ENCODE results near the gene MTARC2. TPM values are rescaled to one million over a fixed set of nuclear protein-coding genes. Genes with fewer than 3 reads are reported as not detected.
A peak's percentile ranks its signal among the peaks of the same experiment; 100 is the strongest.

Gene MTARC2
- total RNA-seq: 10 to 100 TPM; 11.4 to 22.7 (median 18.8) TPM
- polyA plus RNA-seq: 10 to 100 TPM in 1 of 3 donors, 1 to 10 TPM in 2; 4.8 to 11.9 (median 6.0) TPM

DNA sequence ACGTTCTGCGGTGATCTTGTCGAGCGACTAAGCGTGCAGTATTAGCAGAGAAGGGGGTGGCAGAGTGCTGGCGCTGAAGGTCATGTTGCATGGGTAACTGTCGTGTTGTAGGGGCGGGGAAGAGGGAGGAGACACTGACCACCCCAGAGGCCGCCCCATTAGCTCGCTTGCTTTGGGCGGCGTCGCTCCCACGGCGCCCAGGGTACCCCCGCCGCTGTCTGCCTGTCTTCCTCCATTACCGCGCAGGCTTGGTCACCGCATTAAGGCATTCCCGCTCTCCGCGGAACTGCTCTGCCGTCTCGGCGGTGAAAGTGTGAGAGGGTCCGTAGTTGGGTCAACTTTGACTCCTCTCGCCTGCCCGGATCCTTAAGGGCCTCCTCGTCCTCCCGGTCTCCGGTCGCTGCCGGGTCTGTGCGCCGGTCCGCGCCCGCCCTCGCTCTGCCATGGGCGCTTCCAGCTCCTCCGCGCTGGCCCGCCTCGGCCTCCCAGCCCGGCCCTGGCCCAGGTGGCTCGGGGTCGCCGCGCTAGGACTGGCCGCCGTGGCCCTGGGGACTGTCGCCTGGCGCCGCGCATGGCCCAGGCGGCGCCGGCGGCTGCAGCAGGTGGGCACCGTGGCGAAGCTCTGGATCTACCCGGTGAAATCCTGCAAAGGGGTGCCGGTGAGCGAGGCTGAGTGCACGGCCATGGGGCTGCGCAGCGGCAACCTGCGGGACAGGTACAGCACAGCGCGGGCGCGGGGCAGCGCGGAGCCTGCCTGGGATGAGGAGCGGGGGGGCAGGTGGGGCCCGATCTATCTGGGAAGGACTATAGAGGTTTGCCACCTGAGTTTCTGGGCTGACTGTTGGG is at the start of gene MTARC2:
Gene MTARC2 (plus strand): TSS at position 234 of the 846 bp plus-strand sequence. CDS start 210 bp downstream, at position 444.
- intact Hi-C loops (cut with DNase I): loop anchor here (10.0 kb wide), 1 partner anchor 224 kb away; the partner anchor contains the start of gene MARK1
- Histone ChIP-seq H3K9me3 (no peaks in the 10 kb centered on the region), H3K27me3 (no peaks in the 10 kb centered on the region), H3K36me3 (no peaks in the 10 kb centered on the region), H3K4me1 (peaks cover 0 to 40% (median 34%) of the 10 kb centered on the region in 4 donors), H3K4me3 (peak within 1 kb of the TSS; percentile 58 to 97 (median 82)), H3K27ac (peak within 1 kb of the TSS; percentile 78 to 92 (median 86))
- peak; percentile 92 for DNase-seq
- no peak for TF ChIP-seq EP300 (IDR thresholded peaks at IDR 0.05)
- TF ChIP-seq POLR2A (IDR thresholded peaks at IDR 0.05): peak; percentile 70 to 82
- peak; percentile 87 to 93 (median 92) for TF ChIP-seq POLR2AphosphoS5 (IDR thresholded peaks at IDR 0.05)
- TF ChIP-seq, protein P1, sequence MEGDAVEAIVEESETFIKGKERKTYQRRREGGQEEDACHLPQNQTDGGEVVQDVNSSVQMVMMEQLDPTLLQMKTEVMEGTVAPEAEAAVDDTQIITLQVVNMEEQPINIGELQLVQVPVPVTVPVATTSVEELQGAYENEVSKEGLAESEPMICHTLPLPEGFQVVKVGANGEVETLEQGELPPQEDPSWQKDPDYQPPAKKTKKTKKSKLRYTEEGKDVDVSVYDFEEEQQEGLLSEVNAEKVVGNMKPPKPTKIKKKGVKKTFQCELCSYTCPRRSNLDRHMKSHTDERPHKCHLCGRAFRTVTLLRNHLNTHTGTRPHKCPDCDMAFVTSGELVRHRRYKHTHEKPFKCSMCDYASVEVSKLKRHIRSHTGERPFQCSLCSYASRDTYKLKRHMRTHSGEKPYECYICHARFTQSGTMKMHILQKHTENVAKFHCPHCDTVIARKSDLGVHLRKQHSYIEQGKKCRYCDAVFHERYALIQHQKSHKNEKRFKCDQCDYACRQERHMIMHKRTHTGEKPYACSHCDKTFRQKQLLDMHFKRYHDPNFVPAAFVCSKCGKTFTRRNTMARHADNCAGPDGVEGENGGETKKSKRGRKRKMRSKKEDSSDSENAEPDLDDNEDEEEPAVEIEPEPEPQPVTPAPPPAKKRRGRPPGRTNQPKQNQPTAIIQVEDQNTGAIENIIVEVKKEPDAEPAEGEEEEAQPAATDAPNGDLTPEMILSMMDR (IDR thresholded peaks at IDR 0.05): no peak
- WGBS, 2 donors: 1 to 2% methylated on average over 77 of the region's 77 CpGs

DNA sequence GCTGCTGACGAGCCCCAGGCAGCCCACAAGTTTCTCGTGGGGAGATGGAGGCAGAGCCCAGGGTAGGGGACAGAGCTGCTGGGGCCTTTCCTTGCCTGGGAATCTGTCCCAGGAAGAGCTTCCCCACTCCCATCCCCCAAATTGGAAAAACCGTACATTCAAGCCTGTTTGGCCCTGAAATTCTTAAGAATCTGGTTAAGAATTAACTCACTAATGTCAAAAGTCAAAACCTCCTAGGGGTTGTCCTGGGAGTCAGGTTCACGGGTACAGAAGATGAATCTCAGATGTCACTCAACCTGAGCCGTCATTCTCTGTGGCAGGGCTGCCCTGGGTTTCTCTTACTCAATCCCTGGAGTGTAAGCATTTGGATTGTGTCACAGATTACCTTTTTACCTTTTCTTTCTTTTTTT is 49.5 kb upstream of the MTARC2 start:
- H3K27me3 ChIP-seq: no peaks in the 10 kb centered on the region
- intact Hi-C loops (cut with DNase I): no loop called here
- DNase-seq: no peak
- H3K9me3 ChIP-seq: no peaks in the 10 kb centered on the region
- no peak overlapping the region for H3K27ac ChIP-seq
- 81 to 84% methylated on average over 5 of the region's 5 CpGs for WGBS, 2 donors
- TF ChIP-seq, protein P1 (IDR thresholded peaks at IDR 0.05): no peak
- TF ChIP-seq EP300 (IDR thresholded peaks at IDR 0.05): no peak
- no peak for TF ChIP-seq POLR2A (IDR thresholded peaks at IDR 0.05)
- no peak for TF ChIP-seq POLR2AphosphoS5 (IDR thresholded peaks at IDR 0.05)
- H3K4me1 ChIP-seq: peaks cover 0 to 13% (median 5%) of the 10 kb centered on the region in 4 donors
- H3K4me3 ChIP-seq: no peak overlapping the region
- no peaks in the 10 kb centered on the region for H3K36me3 ChIP-seq

DNA sequence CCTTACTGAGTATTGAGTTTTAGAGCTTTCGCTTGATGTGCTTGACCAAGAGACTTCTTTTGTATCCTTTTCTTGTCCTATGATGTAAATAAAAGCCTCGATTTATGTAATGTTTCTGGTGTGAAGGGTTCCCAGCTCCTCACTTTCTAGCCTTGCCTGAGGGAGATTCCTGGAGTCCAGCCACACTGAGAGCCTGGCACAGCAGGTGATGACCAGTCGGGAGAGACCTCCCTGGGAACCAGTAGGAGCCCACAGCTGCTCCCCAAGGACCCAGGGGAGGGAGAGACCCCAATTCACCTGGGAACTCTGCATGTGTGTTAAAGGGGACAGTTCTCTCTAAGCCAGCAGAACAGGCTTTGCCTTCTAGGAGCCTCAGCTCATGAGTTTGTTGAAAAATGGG is 49.1 kb upstream of the MTARC2 start:
- WGBS, 2 donors: 88% methylated on average over 3 of the region's 3 CpGs
- TF ChIP-seq, protein P1 (IDR thresholded peaks at IDR 0.05): no peak
- TF ChIP-seq POLR2A (IDR thresholded peaks at IDR 0.05) (no peak), EP300 (IDR thresholded peaks at IDR 0.05) (no peak), POLR2AphosphoS5 (IDR thresholded peaks at IDR 0.05) (no peak)
- no peak for DNase-seq
- H3K36me3 ChIP-seq: no peaks in the 10 kb centered on the region
- no peak overlapping the region for H3K4me3 ChIP-seq
- H3K9me3 ChIP-seq: no peaks in the 10 kb centered on the region
- H3K27me3 ChIP-seq: no peaks in the 10 kb centered on the region
- H3K27ac ChIP-seq: no peak overlapping the region
- intact Hi-C loops (cut with DNase I): no loop called here
- peaks cover 0 to 13% (median 5%) of the 10 kb centered on the region in 4 donors for H3K4me1 ChIP-seq

DNA sequence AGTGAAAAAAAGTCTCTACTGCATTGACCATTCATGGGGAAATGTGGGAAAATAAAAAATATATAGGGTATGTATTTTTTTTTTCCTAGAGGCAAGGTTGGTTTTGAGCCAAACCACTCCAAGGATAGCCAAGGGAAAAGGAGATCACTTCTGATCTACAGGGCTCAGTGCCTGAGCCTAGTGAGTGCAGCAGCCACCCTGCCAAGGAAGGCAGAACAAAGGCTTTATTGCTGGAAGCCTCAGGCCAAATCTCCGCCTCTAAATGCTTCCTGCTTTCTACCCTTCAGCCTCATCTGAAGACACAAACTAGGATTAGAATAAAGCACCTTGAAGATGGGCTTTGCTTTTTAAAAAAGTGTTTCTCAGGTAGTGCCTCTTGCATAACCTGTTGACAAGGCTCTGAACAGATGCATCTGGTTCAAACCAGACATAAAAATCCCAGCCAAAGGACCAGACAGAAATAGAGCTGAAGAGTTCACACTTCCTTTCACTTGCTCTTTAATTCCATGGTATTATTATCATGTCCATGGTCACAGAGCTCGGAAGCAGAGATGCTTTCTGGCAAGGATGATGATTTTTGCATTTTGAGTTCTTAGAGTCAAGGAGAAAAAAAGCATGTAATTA is 47.5 kb upstream of the MTARC2 start:
- Histone ChIP-seq H3K27ac (no peak overlapping the region), H3K9me3 (no peaks in the 10 kb centered on the region), H3K4me1 (peaks cover 0 to 13% (median 5%) of the 10 kb centered on the region in 4 donors), H3K27me3 (no peaks in the 10 kb centered on the region), H3K4me3 (no peak overlapping the region), H3K36me3 (no peaks in the 10 kb centered on the region)
- TF ChIP-seq POLR2AphosphoS5 (IDR thresholded peaks at IDR 0.05) (no peak), EP300 (IDR thresholded peaks at IDR 0.05) (no peak), POLR2A (IDR thresholded peaks at IDR 0.05) (no peak)
- 13 to 52% methylated on average over 2 of the region's 2 CpGs for WGBS, 2 donors
- intact Hi-C loops (cut with DNase I): no loop called here
- no peak for DNase-seq

DNA sequence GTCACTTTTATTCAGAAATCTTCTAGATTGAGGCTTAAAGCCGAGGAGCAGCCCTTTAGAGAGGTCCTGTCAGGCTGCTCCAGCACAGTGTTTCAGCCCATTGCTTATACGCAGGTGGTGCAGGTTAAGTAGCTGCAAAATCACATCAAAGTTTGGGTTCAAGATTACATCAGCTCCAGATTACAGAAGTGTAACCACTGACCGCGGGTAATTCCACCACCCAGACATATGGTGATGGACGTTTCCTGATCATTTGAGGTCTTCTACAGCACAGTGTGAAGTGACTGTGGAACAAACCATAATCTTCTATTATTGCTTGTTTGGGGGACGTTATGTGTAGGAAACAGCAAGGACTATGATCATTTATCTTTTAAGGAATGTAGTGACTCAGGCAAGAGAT is 46.1 kb upstream of the MTARC2 start:
- Histone ChIP-seq H3K9me3 (no peaks in the 10 kb centered on the region), H3K27ac (no peak overlapping the region), H3K27me3 (no peaks in the 10 kb centered on the region), H3K36me3 (no peaks in the 10 kb centered on the region), H3K4me1 (peaks cover 0 to 13% (median 5%) of the 10 kb centered on the region in 4 donors), H3K4me3 (no peak overlapping the region)
- intact Hi-C loops (cut with DNase I): no loop called here
- 61 to 83% methylated on average over 6 of the region's 6 CpGs for WGBS, 2 donors
- no peak for DNase-seq
- TF ChIP-seq, protein P1 (IDR thresholded peaks at IDR 0.05): no peak
- TF ChIP-seq POLR2AphosphoS5 (IDR thresholded peaks at IDR 0.05) (no peak), EP300 (IDR thresholded peaks at IDR 0.05) (no peak), POLR2A (IDR thresholded peaks at IDR 0.05) (no peak)

Measured in sigmoid colon (tissue), 7 donors.